Measurements from ENCODE around the gene ACVR2A. TPM values are rescaled to one million over a fixed set of nuclear protein-coding genes. Genes with fewer than 3 reads are reported as not detected.

Gene ACVR2A
- total RNA-seq, 4 donors from 2014 or later = 17.4 to 42.4 (median 28.0) TPM

DNA sequence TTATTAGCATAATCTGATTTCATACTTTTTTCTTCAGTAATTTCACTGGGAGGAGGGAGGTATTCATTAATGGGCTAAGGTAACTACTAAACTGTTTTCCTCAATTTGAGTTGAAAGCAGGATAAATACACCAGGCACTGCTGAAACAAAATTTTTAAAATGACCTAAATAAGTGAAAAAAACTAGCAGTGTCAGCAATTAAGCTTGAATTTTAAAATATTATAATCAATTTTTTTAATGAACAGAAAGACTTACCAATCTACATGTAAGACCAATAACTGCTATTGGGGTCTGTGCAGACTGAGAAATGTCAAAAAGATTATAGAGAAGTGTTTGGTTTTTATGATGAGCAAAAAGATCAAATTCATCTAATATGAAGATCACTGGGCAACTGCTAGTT, 107.3 kb downstream of the ACVR2A start:
- TF ChIP-seq EP300 (IDR thresholded peaks at IDR 0.05) = no peak
- no peak for TF ChIP-seq POLR2AphosphoS5 (IDR thresholded peaks at IDR 0.05)
- TF ChIP-seq, protein P1, sequence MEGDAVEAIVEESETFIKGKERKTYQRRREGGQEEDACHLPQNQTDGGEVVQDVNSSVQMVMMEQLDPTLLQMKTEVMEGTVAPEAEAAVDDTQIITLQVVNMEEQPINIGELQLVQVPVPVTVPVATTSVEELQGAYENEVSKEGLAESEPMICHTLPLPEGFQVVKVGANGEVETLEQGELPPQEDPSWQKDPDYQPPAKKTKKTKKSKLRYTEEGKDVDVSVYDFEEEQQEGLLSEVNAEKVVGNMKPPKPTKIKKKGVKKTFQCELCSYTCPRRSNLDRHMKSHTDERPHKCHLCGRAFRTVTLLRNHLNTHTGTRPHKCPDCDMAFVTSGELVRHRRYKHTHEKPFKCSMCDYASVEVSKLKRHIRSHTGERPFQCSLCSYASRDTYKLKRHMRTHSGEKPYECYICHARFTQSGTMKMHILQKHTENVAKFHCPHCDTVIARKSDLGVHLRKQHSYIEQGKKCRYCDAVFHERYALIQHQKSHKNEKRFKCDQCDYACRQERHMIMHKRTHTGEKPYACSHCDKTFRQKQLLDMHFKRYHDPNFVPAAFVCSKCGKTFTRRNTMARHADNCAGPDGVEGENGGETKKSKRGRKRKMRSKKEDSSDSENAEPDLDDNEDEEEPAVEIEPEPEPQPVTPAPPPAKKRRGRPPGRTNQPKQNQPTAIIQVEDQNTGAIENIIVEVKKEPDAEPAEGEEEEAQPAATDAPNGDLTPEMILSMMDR (IDR thresholded peaks at IDR 0.05) = no peak
- TF ChIP-seq POLR2A (IDR thresholded peaks at IDR 0.05; ENCODE audit: low read depth) = no peak
- intact Hi-C loops (cut with DNase I) = no loop called here

DNA sequence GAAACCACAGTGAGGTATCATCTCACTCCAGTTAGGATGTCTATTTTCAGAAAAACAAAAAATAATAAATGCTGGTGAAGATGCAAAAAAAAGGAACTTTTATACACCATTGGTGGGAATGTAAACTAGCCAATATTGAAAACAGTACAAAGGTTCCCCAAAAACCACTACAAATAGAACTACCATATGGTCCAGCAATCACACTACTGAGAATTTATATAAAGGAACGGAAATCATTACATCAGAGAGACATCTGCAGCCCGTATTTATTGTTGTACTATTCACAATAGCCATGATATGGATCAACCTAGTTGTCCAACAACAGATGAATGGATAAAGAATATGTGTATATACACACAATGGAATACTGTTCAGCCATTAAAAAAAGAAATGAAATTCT, 123.7 kb downstream of the ACVR2A start:
- no peaks in the 10 kb centered on the region for H3K27me3 ChIP-seq
- TF ChIP-seq EP300 (IDR thresholded peaks at IDR 0.05) = no peak
- TF ChIP-seq POLR2AphosphoS5 (IDR thresholded peaks at IDR 0.05) = no peak
- no peak for TF ChIP-seq POLR2A (IDR thresholded peaks at IDR 0.05; ENCODE audit: low read depth)
- TF ChIP-seq, protein P1 (IDR thresholded peaks at IDR 0.05) = no peak

More for the DNA sequence above, 107.3 kb downstream of the ACVR2A start:
- no peak for DNase-seq (ENCODE audit: extremely low spot score)
- H3K36me3 ChIP-seq = peaks cover 3 to 49% (median 23%) of the 10 kb centered on the region in 4 donors
- H3K4me3 ChIP-seq = no peak overlapping the region
- no peaks in the 10 kb centered on the region for H3K4me1 ChIP-seq
- no peaks in the 10 kb centered on the region for H3K9me3 ChIP-seq
- H3K27ac ChIP-seq (replicated peaks in 1 of 4) = no peak overlapping the region
- no peaks in the 10 kb centered on the region for H3K27me3 ChIP-seq

DNA sequence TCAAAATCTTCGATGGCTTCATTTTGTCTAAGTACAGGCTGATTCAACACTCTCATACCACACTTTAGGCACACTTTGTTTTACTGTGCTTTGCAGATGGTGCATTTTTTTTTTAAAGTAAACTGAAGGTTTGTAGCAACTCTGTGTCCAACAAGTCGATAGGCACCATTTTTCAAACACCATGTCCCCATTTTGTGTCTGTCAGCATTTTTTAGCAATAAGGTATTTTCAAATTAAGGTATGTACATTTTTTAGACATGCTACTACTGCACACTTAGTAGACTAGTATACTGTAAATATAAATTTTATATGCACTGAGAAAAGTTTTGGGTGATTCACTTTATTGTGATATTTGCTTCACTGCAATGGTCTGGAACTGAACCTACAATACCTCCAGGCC, 131.3 kb downstream of the ACVR2A start:
- no peak overlapping the region for H3K27ac ChIP-seq (replicated peaks in 1 of 4)
- no peak overlapping the region for H3K4me3 ChIP-seq
- no peaks in the 10 kb centered on the region for H3K9me3 ChIP-seq
- intact Hi-C loops (cut with DNase I) = no loop called here
- no peak for DNase-seq (ENCODE audit: extremely low spot score)
- WGBS = 65% methylated on average over 2 of the region's 2 CpGs
- H3K36me3 ChIP-seq = peaks cover 0 to 9% (median 3%) of the 10 kb centered on the region in 4 donors
- TF ChIP-seq EP300 (IDR thresholded peaks at IDR 0.05) (no peak), POLR2A (IDR thresholded peaks at IDR 0.05; ENCODE audit: low read depth) (no peak), POLR2AphosphoS5 (IDR thresholded peaks at IDR 0.05) (no peak)
- no peaks in the 10 kb centered on the region for H3K27me3 ChIP-seq
- peaks cover 0 to 21% (median 15%) of the 10 kb centered on the region in 4 donors for H3K4me1 ChIP-seq

More for the DNA sequence above, 123.7 kb downstream of the ACVR2A start:
- no peak for DNase-seq (ENCODE audit: extremely low spot score)
- H3K27ac ChIP-seq (replicated peaks in 1 of 4) = no peak overlapping the region
- peaks cover 0 to 3% (median 1%) of the 10 kb centered on the region in 4 donors for H3K9me3 ChIP-seq
- H3K4me3 ChIP-seq = no peak overlapping the region
- H3K4me1 ChIP-seq = no peaks in the 10 kb centered on the region
- 87% methylated on average over 2 of the region's 2 CpGs for whole genome bisulfite sequencing
- H3K36me3 ChIP-seq = peaks cover 0 to 16% (median 3%) of the 10 kb centered on the region in 4 donors
- intact Hi-C loops (cut with DNase I) = no loop called here

DNA sequence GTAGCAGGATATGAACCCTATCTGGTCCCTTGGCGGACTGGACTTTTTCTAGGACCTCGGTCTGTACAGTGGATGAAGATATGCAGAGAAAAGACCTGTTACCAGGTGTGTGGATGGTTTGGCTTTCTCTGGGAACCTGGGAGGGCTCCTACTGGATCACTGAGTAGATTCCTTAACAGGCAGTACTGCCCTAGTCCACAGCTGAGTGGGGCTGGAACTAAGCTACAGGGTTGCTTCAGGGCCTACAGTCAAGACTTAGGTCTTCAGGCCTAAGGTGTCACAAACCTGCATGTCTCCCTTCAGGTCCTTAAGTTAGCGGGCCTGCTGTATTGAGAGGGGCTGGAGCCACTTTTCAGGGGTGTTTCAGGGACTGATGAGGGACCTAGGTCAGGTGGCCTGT, 132.8 kb downstream of the ACVR2A start:
- no peaks in the 10 kb centered on the region for H3K9me3 ChIP-seq
- DNase-seq (ENCODE audit: extremely low spot score) = no peak
- TF ChIP-seq POLR2AphosphoS5 (IDR thresholded peaks at IDR 0.05) (no peak), EP300 (IDR thresholded peaks at IDR 0.05) (no peak), POLR2A (IDR thresholded peaks at IDR 0.05; ENCODE audit: low read depth) (no peak)
- TF ChIP-seq, protein P1 (IDR thresholded peaks at IDR 0.05) = no peak
- H3K36me3 ChIP-seq = peaks cover 0 to 7% (median 3%) of the 10 kb centered on the region in 4 donors
- intact Hi-C loops (cut with DNase I) = no loop called here
- no peak overlapping the region for H3K4me3 ChIP-seq
- no peak overlapping the region for H3K27ac ChIP-seq (replicated peaks in 1 of 4)
- WGBS = 100% methylated on average over 1 of the region's 3 CpGs
- peaks cover 0 to 22% (median 17%) of the 10 kb centered on the region in 4 donors for H3K4me1 ChIP-seq
- no peaks in the 10 kb centered on the region for H3K27me3 ChIP-seq

Small RNAs within 50 kb of the gene (small RNA-seq; reads per million reads assigned to genes)
- 0 reads per million in 3 donors for gene RNU6-1275P

Other genes with a start within 250 kb of the ACVR2A start
- 10 to 100 TPM; 20.2 to 36.8 (median 26.1) TPM for gene ORC4, start 175.7 kb downstream of the ACVR2A start, total RNA-seq
- 10 to 100 TPM; 34.6 to 49.0 (median 44.9) TPM for gene MBD5, start 176.1 kb downstream of the ACVR2A start, total RNA-seq